Aorta (tissue), 5 donors: Measurements from ENCODE around the gene KRT79. TPM values are rescaled to one million over a fixed set of nuclear protein-coding genes. Genes with fewer than 3 reads are reported as not detected.
A peak's percentile ranks its signal among the peaks of the same experiment; 100 is the strongest.

Experiments used
- ATAC-seq: fragments of 200-7000 bp; cut with Tn5 transposase; one replicate; pipeline ENCODE4 v1.9.1; 2022; ENCODE audit warnings: moderate library complexity; ENCODE audit not compliant: low FRiP score
- DNase-seq, 2 donors: peaks; one replicate each; pipeline ENCODE4 v3.0.0-alpha.2; 2020
- H3K27ac ChIP-seq, 2 donors: one replicate each; pipeline ENCODE4 v1.5.1; 2013; ENCODE audit warnings: low read length in 2 of 2, mild to moderate bottlenecking in 2 of 2, moderate library complexity in 2 of 2, control low read depth in 1 of 2, inconsistent platforms in 1 of 2, low read depth in 1 of 2
- H3K27me3 ChIP-seq, 2 donors: one replicate each; pipeline ENCODE4 v1.6.1; 2013; ENCODE audit warnings: control low read depth in 1 of 2, low read length in 1 of 2, mild to moderate bottlenecking in 1 of 2, moderate library complexity in 1 of 2; ENCODE audit not compliant: insufficient read depth in 2 of 2, control insufficient read depth in 1 of 2
- H3K36me3 ChIP-seq, 2 donors: one replicate each; pipeline ENCODE4 v1.6.1; 2013; ENCODE audit warnings: control low read depth in 1 of 2, low read length in 1 of 2, mild to moderate bottlenecking in 1 of 2; ENCODE audit not compliant: insufficient read depth in 2 of 2, control insufficient read depth in 1 of 2
- H3K4me1 ChIP-seq, 2 donors: one replicate each; pipeline ENCODE4 v1.6.1; 2013; ENCODE audit warnings: low read length in 2 of 2, control low read depth in 1 of 2, mild to moderate bottlenecking in 1 of 2, moderate library complexity in 1 of 2; ENCODE audit not compliant: insufficient read depth in 2 of 2, control insufficient read depth in 1 of 2
- H3K4me3 ChIP-seq, 2 donors: one replicate each; pipeline ENCODE4 v1.5.1; 2013; ENCODE audit warnings: low read length in 2 of 2, control low read depth in 1 of 2, mild to moderate bottlenecking in 1 of 2
- H3K9me3 ChIP-seq: one replicate; pipeline ENCODE4 v1.6.1; 2013; ENCODE audit warnings: mild to moderate bottlenecking, low read length; ENCODE audit not compliant: control insufficient read depth
- WGBS, 2 donors: extraction: QIAGEN DNeasy Blood & Tissue Kit; methylation state at CpG; one replicate each; pipeline ENCODE4 v1.1.7; 2013; 5-methylcytosine and 5-hydroxymethylcytosine counted together
- intact Hi-C, 2 donors: fragments of 100-400 bp; cut with DNase I; formaldehyde crosslinking; loops; one replicate each; pipeline versions ENCODE4 v1.14.2 to v1.15.0; 2022
- polyA plus RNA-seq, 2 donors: library from polyadenylated mRNA; stranded (reverse); fragments of 200-250 nt; gene quantifications; one replicate each; pipeline ENCODE4 v1.2.3, GENCODE V29; 2013
- total RNA-seq, 2 donors: library from RNA; stranded (reverse); fragmentation: NEBNext Ultra II Directional; extraction: Animal tissue kit (Norgen Biotek cat#: 25700); gene quantifications; one replicate each; pipeline ENCODE4 v1.2.1, GENCODE V29; 2021
- donor health status: healthy with polysubstance abuse.
- donor health status: Bipolar disorder and iron deficiency.
- donor health status: DM: no; HTN: no; CAD: no.
- donor health status: DM: no; HTN: no; CAD: no.
- donor health status: DM: yes; HTN: yes; CAD: no.

KRT79 gene
- total and polyA plus RNA-seq, 4 donors = not detected

DNA sequence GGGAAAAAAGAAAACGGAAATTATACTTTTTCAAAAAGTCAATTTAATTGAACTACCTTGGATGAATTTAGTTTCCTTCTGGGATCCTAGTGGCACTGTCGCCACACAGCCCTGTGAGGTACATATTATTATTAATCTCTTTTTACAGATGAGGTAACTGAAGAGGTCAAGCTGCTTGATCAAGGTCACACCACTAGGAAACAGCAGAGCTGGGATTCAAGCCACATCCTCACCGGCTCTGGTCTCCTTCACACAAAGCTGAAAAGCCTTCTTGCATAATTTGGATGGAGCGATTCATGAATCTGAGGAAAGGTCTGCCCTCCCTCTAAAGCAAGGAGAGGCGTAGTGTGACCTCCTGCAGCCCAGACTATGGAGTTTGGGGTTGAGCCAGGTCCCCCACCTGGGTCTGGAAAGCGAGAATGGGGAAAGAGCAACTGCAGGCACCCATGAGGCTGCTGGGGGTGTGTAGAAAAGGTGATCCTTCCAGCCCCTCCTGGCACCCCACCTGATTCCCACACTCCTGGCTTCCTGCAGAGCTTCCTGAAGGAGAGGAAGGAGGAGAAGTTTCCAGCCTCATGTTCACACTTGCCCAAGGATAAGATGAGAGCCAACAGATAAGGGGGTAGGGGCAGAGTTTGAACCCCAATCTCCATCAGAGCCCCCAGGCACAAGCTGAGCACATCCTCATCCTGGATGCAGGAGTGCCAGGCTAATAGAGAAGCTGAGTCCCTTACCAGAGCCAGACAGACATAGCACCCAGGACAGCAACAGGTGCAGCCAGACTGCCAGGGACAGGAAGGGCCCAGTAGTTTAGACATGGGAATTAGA is 3.9 kb upstream of the KRT79 start:
- Histone ChIP-seq H3K27ac (no peak overlapping the region), H3K4me3 (no peak overlapping the region), H3K9me3 (no peaks in the 10 kb centered on the region), H3K4me1 (no peaks in the 10 kb centered on the region), H3K27me3 (no peaks in the 10 kb centered on the region), H3K36me3 (no peaks in the 10 kb centered on the region)
- 89 to 91% methylated on average over 6 of the region's 6 CpGs for WGBS, 2 donors
- peak; percentile 13 to 33 for DNase-seq
- intact Hi-C loops = no loop called here
- ATAC-seq = no peak

- WGBS, 2 donors = 81 to 88% methylated on average over 9 of the region's 9 CpGs
- H3K4me1 ChIP-seq = no peaks in the 10 kb centered on the region
- H3K9me3 ChIP-seq = no peaks in the 10 kb centered on the region
- H3K4me3 ChIP-seq = no peak overlapping the region
- intact Hi-C loops = no loop called here
- DNase-seq = peak; percentile 23 to 29
- H3K27me3 ChIP-seq = no peaks in the 10 kb centered on the region
- ATAC-seq = no peak
- H3K27ac ChIP-seq = no peak overlapping the region
- H3K36me3 ChIP-seq = no peaks in the 10 kb centered on the region
These were observed 3.3 kb upstream of the KRT79 start for GRCh38 chr12:52837413-52837741.

GRCh38 chr12:52836491-52837412 is 2.6 kb upstream of the KRT79 start:
- no peak for ATAC-seq
- Histone ChIP-seq H3K9me3 (no peaks in the 10 kb centered on the region), H3K36me3 (no peaks in the 10 kb centered on the region), H3K27ac (no peak overlapping the region), H3K4me3 (no peak overlapping the region), H3K4me1 (no peaks in the 10 kb centered on the region), H3K27me3 (no peaks in the 10 kb centered on the region)
- WGBS, 2 donors = 91 to 95% methylated on average over 9 of the region's 9 CpGs
- DNase-seq = peak; percentile 6 to 32
- intact Hi-C loops = no loop called here

GRCh38 chr12:52836042-52836466 is 1.9 kb upstream of the KRT79 start:
- H3K27ac ChIP-seq = no peak overlapping the region
- no peaks in the 10 kb centered on the region for H3K9me3 ChIP-seq
- peak; percentile 37 to 66 for DNase-seq
- H3K27me3 ChIP-seq = no peaks in the 10 kb centered on the region
- H3K36me3 ChIP-seq = no peaks in the 10 kb centered on the region
- H3K4me3 ChIP-seq = no peak overlapping the region
- intact Hi-C loops = no loop called here
- no peak for ATAC-seq
- WGBS, 2 donors = 68 to 76% methylated on average over 7 of the region's 7 CpGs
- H3K4me1 ChIP-seq = no peaks in the 10 kb centered on the region

- Histone ChIP-seq H3K27ac (no peak overlapping the region), H3K4me1 (no peaks in the 10 kb centered on the region), H3K9me3 (no peaks in the 10 kb centered on the region), H3K27me3 (no peaks in the 10 kb centered on the region), H3K36me3 (no peaks in the 10 kb centered on the region), H3K4me3 (no peak overlapping the region)
- 87 to 89% methylated on average over 15 of the region's 15 CpGs for WGBS, 2 donors
- peak; percentile 18 to 34 for DNase-seq
- intact Hi-C loops = no loop called here
- no peak for ATAC-seq
These were observed 1.3 kb upstream of the KRT79 start for GRCh38 chr12:52835271-52836041.

- Histone ChIP-seq H3K4me3 (no peak overlapping the region), H3K36me3 (no peaks in the 10 kb centered on the region), H3K27ac (no peak overlapping the region), H3K4me1 (no peaks in the 10 kb centered on the region), H3K27me3 (no peaks in the 10 kb centered on the region), H3K9me3 (no peaks in the 10 kb centered on the region)
- ATAC-seq = no peak
- WGBS, 2 donors = 77% methylated on average over 4 of the region's 4 CpGs
- intact Hi-C loops = no loop called here
- peak; percentile 17 to 57 for DNase-seq
These were observed 553 bp upstream of the KRT79 start for GRCh38 chr12:52834727-52835001.

- Histone ChIP-seq H3K27ac (no peak overlapping the region), H3K27me3 (no peaks in the 10 kb centered on the region), H3K9me3 (no peaks in the 10 kb centered on the region), H3K36me3 (no peaks in the 10 kb centered on the region), H3K4me3 (no peak overlapping the region), H3K4me1 (no peaks in the 10 kb centered on the region)
- intact Hi-C loops = no loop called here
- DNase-seq = peak; percentile 18 to 73
- no peak for ATAC-seq
- WGBS, 2 donors = 93 to 94% methylated on average over 20 of the region's 20 CpGs
These were observed 866 bp downstream of the KRT79 start for GRCh38 chr12:52832985-52833905.

DNA sequence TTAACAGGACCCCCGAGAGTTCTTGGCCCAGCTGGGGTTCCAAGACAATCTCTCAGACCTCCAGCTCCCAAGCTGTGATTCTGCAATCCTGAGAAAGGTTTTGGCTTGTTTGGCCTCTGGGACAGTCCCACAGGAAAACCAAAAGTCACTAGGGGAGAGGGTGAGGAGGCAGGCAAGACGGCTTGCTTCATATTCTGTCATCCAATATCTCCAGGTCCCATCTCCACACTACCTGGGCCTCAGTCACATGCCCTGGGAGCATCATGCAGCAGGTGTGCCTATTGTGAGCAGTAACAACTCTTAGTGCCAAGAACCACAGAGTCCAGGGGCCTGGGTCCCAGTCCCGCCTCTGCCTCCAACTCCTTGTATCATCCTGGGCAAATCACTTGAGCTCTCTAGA is 1.7 kb downstream of the KRT79 start:
- H3K36me3 ChIP-seq = no peaks in the 10 kb centered on the region
- no peak overlapping the region for H3K27ac ChIP-seq
- ATAC-seq (no peak), DNase-seq (peak; percentile 11 to 26)
- no peaks in the 10 kb centered on the region for H3K27me3 ChIP-seq
- H3K4me1 ChIP-seq = no peaks in the 10 kb centered on the region
- 64 to 74% methylated on average over 3 of the region's 3 CpGs for WGBS, 2 donors
- no peak overlapping the region for H3K4me3 ChIP-seq
- no peaks in the 10 kb centered on the region for H3K9me3 ChIP-seq
- intact Hi-C loops = no loop called here
